MCF 10A (cell line): ENCODE measurements around the gene LRRC32. TPM values are rescaled to one million over a fixed set of nuclear protein-coding genes. Genes with fewer than 3 reads are reported as not detected.

Experiments
- BruUV-seq: library from RNA; stranded (reverse); fragments of 400-500 nt; replicated peaks from 2 replicates; lab custom pipeline; 2021; lab: Mats Ljungman, UMichigan
- CTCF ChIA-PET: fragments of 300-600 bp; sonication (Branson Sonifier 250); formaldehyde crosslinking; extraction: SDS; loops from one replicate; lab custom pipeline; 2021; ENCODE audit warnings: antibody characterized with exemption, inconsistent platforms; lab: Yijun Ruan, JAX
- POLR2A ChIA-PET: fragments of 300-600, 350-650 bp; sonication (Branson Sonifier 250); formaldehyde crosslinking; extraction: SDS; loops from one replicate; lab custom pipeline; 2020; ENCODE audit warnings: antibody characterized with exemption, inconsistent platforms; lab: Yijun Ruan, JAX
- DNase-seq: peaks from one replicate; pipeline ENCODE4 v3.0.0-alpha.2; 2018; ENCODE audit not compliant: unreplicated experiment
- H3K27ac Mint-ChIP-seq: one replicate; pipeline ENCODE4 v1.8.0; 2022; ENCODE audit warnings: mild to moderate bottlenecking, low read depth, mixed read lengths; ENCODE audit not compliant: unreplicated experiment
- H3K27me3 Mint-ChIP-seq: one replicate; pipeline ENCODE4 v1.8.0; 2022; ENCODE audit warnings: mixed read lengths; ENCODE audit not compliant: insufficient read depth, unreplicated experiment
- H3K36me3 Mint-ChIP-seq: one replicate; pipeline ENCODE4 v1.8.0; 2022; ENCODE audit warnings: mild to moderate bottlenecking, moderate library complexity, mixed read lengths; ENCODE audit not compliant: insufficient read depth, unreplicated experiment
- H3K4me1 Mint-ChIP-seq: one replicate; pipeline ENCODE4 v1.8.0; 2022; ENCODE audit warnings: mixed read lengths; ENCODE audit not compliant: insufficient read depth, unreplicated experiment
- H3K4me3 Mint-ChIP-seq: one replicate; pipeline ENCODE4 v1.8.0; 2022; ENCODE audit warnings: mild to moderate bottlenecking, moderate library complexity, mixed read lengths; ENCODE audit not compliant: unreplicated experiment
- H3K9me3 Mint-ChIP-seq: one replicate; pipeline ENCODE4 v1.8.0; 2022; ENCODE audit warnings: mixed read lengths; ENCODE audit not compliant: unreplicated experiment
- CTCF ChIP-seq: fragments of 200-600 bp; IDR thresholded peaks from one replicate; pipeline ENCODE4 v1.8.0; 2022; ENCODE audit warnings: antibody characterized with exemption, mild to moderate bottlenecking; ENCODE audit not compliant: unreplicated experiment
- intact Hi-C: fragments of 100-400 bp; cut with micrococcal nuclease; formaldehyde crosslinking; loops from 2 replicates; pipeline ENCODE4 v1.14.1; 2022
- total RNA-seq: library from RNA; stranded (reverse); gene quantifications from 2 replicates; pipeline ENCODE4 v1.2.3, GENCODE V29; 2022

The LRRC32 gene
- total RNA-seq, 1 experiment from 2014 or later, result not detected

- TF ChIP-seq CTCF, result no peak
- intact Hi-C loops, result no loop called here
- no peak overlapping the region for H3K4me3 Mint-ChIP-seq
- CTCF ChIA-PET, result no interaction called here
- no peaks in the 10 kb centered on the region for H3K4me1 Mint-ChIP-seq
- no TSS peak for BruUV-seq
- no peaks in the 10 kb centered on the region for H3K9me3 Mint-ChIP-seq
- no peaks in the 10 kb centered on the region for H3K36me3 Mint-ChIP-seq
- POLR2A ChIA-PET, result no interaction called here
- no peak for DNase-seq
- H3K27me3 Mint-ChIP-seq, result no peaks in the 10 kb centered on the region
- no peak overlapping the region for H3K27ac Mint-ChIP-seq
Measured at GRCh38 chr11:76661306-76661751, 9.2 kb downstream of the LRRC32 start.

GRCh38 chr11:76660533-76661305, 9.8 kb downstream of the LRRC32 start:
- no TSS peak for BruUV-seq
- POLR2A ChIA-PET, result no interaction called here
- no peak for DNase-seq
- Mint-ChIP-seq H3K27me3 (no peaks in the 10 kb centered on the region), H3K9me3 (no peaks in the 10 kb centered on the region), H3K4me1 (no peaks in the 10 kb centered on the region), H3K36me3 (no peaks in the 10 kb centered on the region), H3K4me3 (no peak overlapping the region), H3K27ac (no peak overlapping the region)
- intact Hi-C loops, result no loop called here
- CTCF ChIA-PET, result no interaction called here
- no peak for TF ChIP-seq CTCF

- H3K9me3 Mint-ChIP-seq, result no peaks in the 10 kb centered on the region
- no peak overlapping the region for H3K27ac Mint-ChIP-seq
- no peak for DNase-seq
- H3K4me1 Mint-ChIP-seq, result no peaks in the 10 kb centered on the region
- H3K27me3 Mint-ChIP-seq, result no peaks in the 10 kb centered on the region
- TF ChIP-seq CTCF, result no peak
- POLR2A ChIA-PET, result no interaction called here
- CTCF ChIA-PET, result interaction anchor here (0.6 kb wide), 1 partner anchor 535 kb away, joined by 3 read pairs; no protein-coding TSS in a partner anchor
- intact Hi-C loops, result no loop called here
- no TSS peak for BruUV-seq
- H3K4me3 Mint-ChIP-seq, result no peak overlapping the region
- H3K36me3 Mint-ChIP-seq, result no peaks in the 10 kb centered on the region
Measured at GRCh38 chr11:76659672-76660532, 10.6 kb downstream of the LRRC32 start.
